C4-2B (cell line): Measurements from ENCODE around the gene KRTAP27-1.

Experiments used
- CTCF ChIP-seq: fragments of 450-650 bp; conservative IDR thresholded peaks from 2 replicates; pipeline ENCODE4 v1.5.1; 2017; ENCODE audit warnings: mild to moderate bottlenecking
- ZFX ChIP-seq: fragments of 450-650 bp; IDR thresholded peaks from 2 replicates; pipeline ENCODE4 v1.6.1; 2017

GRCh38 chr21:30337772-30338171 lies 278 bp upstream of the KRTAP27-1 start:
- TF ChIP-seq CTCF (no peak), ZFX (no peak)
